Erythroblast (primary cell): ENCODE measurements around the gene GNAZ.

Experiments
- GATA1 ChIP-seq: IDR thresholded peaks from 2 replicates; pipeline ENCODE4 v1.6.1; 2011; ENCODE audit warnings: low read depth, mild to moderate bottlenecking, control low read depth, low read length, moderate library complexity
- POLR2A ChIP-seq: IDR thresholded peaks from 2 replicates; pipeline ENCODE4 v1.6.1; 2011; ENCODE audit warnings: mild to moderate bottlenecking, low read length

GRCh38 chr22:23064381-23065068 lies 5.8 kb upstream of the GNAZ start:
- no peak for TF ChIP-seq POLR2A
- no peak for TF ChIP-seq GATA1
